ENCODE data around the gene SPI1.

The SPI1 gene

DNA sequence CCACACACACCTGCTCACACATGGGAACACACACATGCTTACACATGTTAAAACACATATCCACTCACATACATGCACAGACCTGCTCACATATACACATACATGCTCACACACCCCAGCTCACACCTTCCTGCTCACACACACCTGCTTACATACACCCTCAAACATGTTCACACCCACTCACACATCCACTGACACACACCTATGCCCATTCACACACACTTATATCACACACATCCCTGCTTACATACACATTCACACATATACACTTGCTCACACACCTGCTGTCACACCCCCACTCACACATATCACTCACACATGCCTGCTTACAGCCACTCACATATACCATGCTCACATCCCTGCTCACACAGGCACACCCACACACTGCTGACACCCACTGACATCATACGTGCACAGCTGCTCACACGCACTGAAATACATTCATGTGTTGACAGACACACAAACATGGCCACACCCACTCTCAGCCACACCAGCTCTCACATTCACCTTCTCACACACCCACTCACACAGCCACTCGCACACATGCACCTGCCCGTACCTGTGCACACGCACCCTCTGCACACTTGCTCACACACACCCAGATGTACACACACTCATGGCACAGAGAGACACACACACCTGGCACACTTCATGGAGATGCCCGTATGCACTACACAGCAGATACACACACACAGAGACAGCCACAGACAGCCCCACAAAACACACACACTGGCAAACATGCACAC lies 20.2 kb downstream of the SPI1 start:
- no peak for DNase-seq (ENCODE audit: low spot score)

- no peak for DNase-seq (ENCODE audit: low spot score)
Observed at GRCh38 chr11:47356998-47357329, 21.4 kb downstream of the SPI1 start.

GRCh38 chr11:47356129-47356997 lies 22.0 kb downstream of the SPI1 start:
- no peak for DNase-seq (ENCODE audit: low spot score)

DNA sequence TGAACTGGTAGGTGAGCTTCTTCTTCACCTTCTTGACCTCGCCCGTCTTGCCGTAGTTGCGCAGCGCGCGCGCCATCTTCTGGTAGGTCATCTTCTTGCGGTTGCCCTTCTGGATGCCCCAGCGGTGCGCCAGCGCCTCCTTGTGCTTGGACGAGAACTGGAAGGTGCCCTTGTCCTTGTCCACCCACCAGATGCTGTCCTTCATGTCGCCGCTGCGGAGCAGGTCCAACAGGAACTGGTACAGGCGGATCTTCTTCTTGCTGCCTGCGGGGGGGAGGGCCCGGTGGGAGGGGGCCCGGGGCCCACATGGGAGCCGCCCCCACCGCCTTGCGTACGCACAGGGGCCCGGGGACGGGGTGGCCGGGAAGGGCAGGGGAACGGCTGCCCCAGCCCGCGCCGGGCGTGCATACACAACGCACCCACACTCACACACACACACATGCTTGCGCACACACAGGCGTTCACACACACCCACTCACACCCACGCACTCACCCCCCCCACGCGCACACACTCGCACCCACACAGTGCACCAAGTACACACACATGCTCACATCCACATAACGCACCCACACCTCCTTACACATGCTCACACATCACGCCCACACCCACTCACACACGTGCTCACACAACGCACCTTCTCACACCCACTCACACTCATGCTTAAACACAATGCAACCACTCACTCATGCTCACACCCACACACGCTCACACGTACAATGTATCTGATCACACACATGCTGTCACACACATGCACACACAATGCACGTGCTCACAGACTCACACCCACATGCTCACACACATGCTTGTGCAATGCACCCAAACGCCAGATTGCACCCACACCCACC lies 22.8 kb downstream of the SPI1 start:
- DNase-seq (ENCODE audit: low spot score): no peak

GRCh38 chr11:47354913-47355282 lies 23.4 kb downstream of the SPI1 start:
- DNase-seq (ENCODE audit: low spot score): no peak

DNA sequence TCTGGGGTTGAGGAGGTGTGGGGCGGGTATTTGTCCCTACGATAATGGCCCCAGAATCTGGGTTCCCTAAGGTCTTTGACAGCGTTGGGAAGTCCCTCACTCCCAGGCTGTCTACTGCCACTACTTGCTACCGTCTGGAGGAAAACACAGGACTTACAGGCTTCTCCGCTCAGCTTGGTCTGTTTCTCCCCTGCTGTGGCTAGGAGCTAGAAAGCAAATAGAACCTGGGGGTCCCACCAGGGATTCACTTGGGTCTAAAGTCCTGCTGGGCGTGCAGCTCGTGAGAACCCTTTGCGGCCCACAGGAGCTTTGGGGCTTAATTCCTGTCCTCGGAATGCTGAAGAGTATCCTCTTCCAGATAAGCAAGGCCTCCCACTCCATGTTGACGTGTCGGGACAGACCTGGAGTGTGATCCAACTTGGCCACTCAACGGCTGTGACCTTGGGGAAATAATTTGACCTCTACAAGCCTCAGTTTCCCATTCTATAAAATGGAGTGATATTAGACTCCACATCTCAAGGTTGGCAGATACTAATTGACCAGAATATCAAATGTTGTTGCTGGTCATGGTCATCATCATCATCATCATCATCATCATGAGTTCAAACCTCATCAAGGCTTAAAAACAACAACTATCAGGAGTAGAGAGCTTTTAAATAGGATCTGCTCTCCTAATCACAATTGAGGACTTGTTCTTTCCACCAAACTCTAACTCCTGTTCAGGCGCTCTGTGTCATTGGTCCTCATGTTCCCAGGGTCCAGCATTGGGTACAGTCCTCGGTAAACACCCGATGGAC lies 24.2 kb downstream of the SPI1 start:
- DNase-seq (ENCODE audit: low spot score): no peak

DNA sequence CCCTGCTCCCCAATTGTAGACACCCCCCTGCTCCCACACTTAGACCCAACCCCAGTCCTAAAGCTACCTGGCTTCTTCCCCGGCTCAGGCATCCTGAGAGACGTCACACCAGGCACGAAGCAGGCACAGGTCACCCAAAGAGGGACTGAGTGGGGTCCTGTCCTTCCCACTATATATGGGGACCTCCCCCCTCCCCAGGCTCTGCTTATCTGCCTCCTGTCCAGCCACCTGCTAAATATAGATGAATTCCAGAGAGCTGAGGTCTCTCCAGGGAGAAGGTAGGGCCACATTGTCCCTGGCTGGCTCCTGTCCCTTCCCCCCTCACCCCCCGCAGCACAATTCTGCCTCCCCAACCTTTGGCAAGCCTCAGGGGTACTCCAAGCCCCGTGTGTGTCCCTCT lies 25.8 kb downstream of the SPI1 start, which contains the start of gene MYBPC3:
MYBPC3 (minus strand) TSS at position 147 of the 400 bp plus-strand sequence; CDS start at position 92, 55 bp downstream.
- DNase-seq (ENCODE audit: low spot score): no peak

- no peak for DNase-seq (ENCODE audit: low spot score)
Observed at GRCh38 chr11:47351156-47352126, 26.9 kb downstream of the SPI1 start.

DNA sequence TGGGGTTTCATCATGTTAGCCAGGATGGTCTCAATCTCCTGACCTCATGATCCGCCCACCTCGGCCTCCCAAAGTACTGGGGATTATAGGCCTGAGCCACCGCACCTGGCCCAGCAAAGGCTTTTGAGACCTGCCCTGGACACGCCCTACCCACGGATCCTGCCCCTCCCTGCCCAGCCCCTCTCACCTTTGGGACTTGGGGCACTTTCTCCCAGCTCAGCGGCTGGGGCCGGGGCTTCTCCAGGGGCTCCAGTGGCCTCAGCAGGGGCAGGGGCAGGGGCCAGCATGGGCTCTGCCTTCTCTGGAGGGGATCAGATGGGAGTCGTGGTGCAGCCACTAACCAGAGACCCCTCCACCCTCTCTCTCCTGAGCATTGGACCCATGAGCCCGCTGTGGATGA lies 28.0 kb downstream of the SPI1 start:
- DNase-seq (ENCODE audit: low spot score): no peak

GRCh38 chr11:47349521-47350095 lies 28.7 kb downstream of the SPI1 start:
- DNase-seq (ENCODE audit: low spot score): no peak

GRCh38 chr11:47348859-47349258 lies 29.5 kb downstream of the SPI1 start:
- DNase-seq (ENCODE audit: low spot score): no peak

GRCh38 chr11:47348131-47348802 lies 30.1 kb downstream of the SPI1 start:
- no peak for DNase-seq (ENCODE audit: low spot score)

GRCh38 chr11:47347137-47347536 lies 31.2 kb downstream of the SPI1 start:
- DNase-seq (ENCODE audit: low spot score): no peak

GRCh38 chr11:47345890-47346563 lies 32.3 kb downstream of the SPI1 start:
- no peak for DNase-seq (ENCODE audit: low spot score)

DNA sequence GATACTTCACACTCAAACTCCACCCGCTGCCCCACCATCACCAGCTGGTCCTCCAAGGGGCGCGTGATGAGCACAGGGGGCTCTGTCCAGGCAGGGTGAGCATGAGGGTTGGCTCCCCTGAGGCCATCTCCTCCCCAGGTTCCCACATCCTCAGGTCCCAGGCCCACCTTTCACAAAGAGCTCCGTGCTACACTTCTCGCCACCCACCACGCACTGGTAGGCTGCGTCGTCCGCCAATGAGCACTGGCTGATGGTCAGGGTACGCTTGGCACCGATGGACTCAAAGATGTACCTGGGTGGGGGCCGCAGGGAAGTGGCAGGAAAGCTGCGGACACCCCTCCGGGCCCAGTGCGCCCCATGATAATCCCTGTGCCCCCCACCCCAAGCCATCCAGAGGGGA lies 35.5 kb downstream of the SPI1 start:
- DNase-seq (ENCODE audit: low spot score): no peak

- DNase-seq (ENCODE audit: low spot score): no peak
Observed at GRCh38 chr11:47342036-47342803, 36.1 kb downstream of the SPI1 start.

DNA sequence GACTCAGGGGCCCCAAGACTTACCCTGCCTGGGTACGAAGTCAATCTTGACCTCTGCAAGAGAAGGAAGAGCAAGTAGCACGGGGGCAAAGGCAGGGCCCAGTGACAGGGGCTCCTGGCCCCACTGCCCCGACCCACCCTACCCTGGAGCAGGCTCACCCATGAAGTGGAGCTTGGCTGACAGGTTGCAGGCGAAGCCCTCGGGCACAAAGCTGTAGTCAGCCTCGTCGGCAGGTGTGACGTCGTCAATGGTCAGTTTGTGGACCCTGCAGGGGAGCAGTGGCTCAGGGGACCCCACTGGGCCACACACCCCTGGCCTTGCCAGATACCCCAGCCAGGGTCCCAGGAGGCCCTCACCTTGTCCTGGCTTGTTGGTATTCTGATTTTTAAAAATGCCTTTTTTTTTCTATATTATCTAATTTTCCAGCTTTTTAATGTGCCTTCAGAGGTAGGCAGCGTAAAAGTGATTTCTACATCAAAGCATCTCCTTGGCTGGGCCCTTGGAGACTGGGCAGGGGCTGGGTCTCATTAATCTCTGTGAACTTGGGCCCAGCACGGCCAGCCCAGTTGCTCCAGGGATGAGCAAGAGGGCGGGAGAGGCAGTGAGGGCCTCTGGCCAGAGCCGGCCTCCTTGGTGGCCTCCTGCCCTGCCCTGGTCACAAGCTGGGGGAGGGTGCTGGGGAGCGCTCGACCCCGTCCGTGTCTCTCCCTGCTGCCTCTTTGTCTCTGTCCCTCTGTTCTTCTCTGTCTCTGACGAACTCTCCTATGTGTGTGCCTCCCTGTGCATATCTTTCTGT lies 37.2 kb downstream of the SPI1 start:
- DNase-seq (ENCODE audit: low spot score): no peak
